ENCODE measurements around the gene TAF11L2.
"Not testable (repeated sequence)": the region's sequence is repeated elsewhere in the genome, so short reads cannot be mapped to it uniquely, and the experiment has no call there.

GRCh38 chr5:17528369-17528768 lies 30.3 kb downstream of the TAF11L2 start, which contains the start of gene TAF11L6:
- not testable (repeated sequence) for TF ChIP-seq CTCF, POLR2A (IDR thresholded peaks at IDR 0.05)
